T-cell (primary cell): ENCODE data around the gene TRMT112. TPM values are rescaled to one million over a fixed set of nuclear protein-coding genes. Genes with fewer than 3 reads are reported as not detected.

Source experiments
- total RNA-seq, 35 experiments: library from RNA in 6 of 35; stranded (reverse) in 6 of 35; fragments of 120-200 nt in 1 of 35; gene quantifications; one replicate each; pipeline versions ENCODE4 v1.2.1 to v1.2.4 and lab custom pipeline; 2013 to 2026

Gene TRMT112
- total RNA-seq, 5 donors from 2014 or later (not counting 1 experiment from before 2014, with no cell fraction given): 104 to 177 (median 151) TPM

Other genes starting within 250 kb of the TRMT112 start
- gene MACROD1, start 151.4 kb downstream of the TRMT112 start, total RNA-seq: 10 to 100 TPM in 3 of 5 donors, 1 to 10 TPM in 2; 6.0 to 14.8 (median 10.4) TPM
- 100 to 1,000 TPM in 3 of 5 donors, 10 to 100 TPM in 2; 61.1 to 133 (median 107) TPM for gene STIP1, start 131.4 kb downstream of the TRMT112 start, total RNA-seq
- 100 to 1,000 TPM; 115 to 184 (median 161) TPM for gene FERMT3, start 110.8 kb downstream of the TRMT112 start, total RNA-seq
- 10 to 100 TPM; 16.1 to 48.3 (median 40.2) TPM for gene TRPT1, start 91.4 kb downstream of the TRMT112 start, total RNA-seq
- 100 to 1,000 TPM in 1 of 5 donors, 10 to 100 TPM in 4; 49.7 to 108 (median 97.5) TPM for gene NUDT22, start 91.3 kb downstream of the TRMT112 start, total RNA-seq
- gene DNAJC4, start 87.0 kb downstream of the TRMT112 start, total RNA-seq: 10 to 100 TPM; 46.2 to 64.7 (median 51.4) TPM
- gene VEGFB, start 83.0 kb downstream of the TRMT112 start, total RNA-seq: 10 to 100 TPM; 47.9 to 80.7 (median 76.0) TPM
- 10 to 100 TPM; 17.9 to 53.0 (median 42.9) TPM for gene FKBP2, start 76.5 kb downstream of the TRMT112 start, total RNA-seq
- 100 to 1,000 TPM in 1 of 5 donors, 10 to 100 TPM in 4; 31.2 to 143 (median 88.1) TPM for gene PPP1R14B, start 70.6 kb downstream of the TRMT112 start, total RNA-seq
- 10 to 100 TPM in 3 of 5 donors, 1 to 10 TPM in 2; 3.6 to 14.9 (median 11.2) TPM for gene PLCB3, start 66.0 kb downstream of the TRMT112 start, total RNA-seq
- gene BAD, start 32.9 kb downstream of the TRMT112 start, total RNA-seq: 10 to 100 TPM; 17.5 to 37.7 (median 29.1) TPM
- gene GPR137, start 31.7 kb downstream of the TRMT112 start, total RNA-seq: 10 to 100 TPM; 31.0 to 39.8 (median 34.2) TPM
- gene KCNK4, start 26.3 kb downstream of the TRMT112 start, total RNA-seq: under 1 TPM in 3 of 5 donors, not detected in 2; 0.22 to 0.35 (median 0.33) TPM
- gene CATSPERZ, start 17.2 kb downstream of the TRMT112 start, total RNA-seq: under 1 TPM in 1 of 5 donors, not detected in 4; 0.40 TPM
- gene ESRRA, start 12.0 kb downstream of the TRMT112 start, total RNA-seq: 10 to 100 TPM; 20.2 to 43.1 (median 39.7) TPM
- 10 to 100 TPM; 35.8 to 86.7 (median 71.7) TPM for gene PRDX5, start 562 bp upstream of the TRMT112 start, total RNA-seq
- gene CCDC88B, start 22.6 kb upstream of the TRMT112 start, total RNA-seq: 100 to 1,000 TPM; 132 to 144 (median 133) TPM
- gene RPS6KA4, start 41.6 kb upstream of the TRMT112 start, total RNA-seq: 10 to 100 TPM; 16.5 to 48.7 (median 43.7) TPM
- not detected for gene SLC22A11, start 238.4 kb upstream of the TRMT112 start, total RNA-seq